ENCODE results near the gene PHF20.

The PHF20 gene

GRCh38 chr20:35791097-35791496, 19.3 kb downstream of the PHF20 start:
- H3K4me1 ChIP-seq (ENCODE audit: control insufficient read depth, insufficient read depth, low read length) = no peaks in the 10 kb centered on the region
- H3K9me3 ChIP-seq (ENCODE audit: control insufficient read depth in 2 of 2, low read length in 2 of 2) = no peaks in the 10 kb centered on the region
- no peak overlapping the region for H3K9ac ChIP-seq (ENCODE audit: low read length in 2 of 2)
- H3K4me3 ChIP-seq (ENCODE audit: low read length in 2 of 2) = no peak overlapping the region
- no peak overlapping the region for H3K27ac ChIP-seq (ENCODE audit: low read length)
- no peaks in the 10 kb centered on the region for H3K36me3 ChIP-seq (ENCODE audit: control insufficient read depth in 2 of 2, insufficient read depth in 2 of 2, low read length in 2 of 2)
- no peaks in the 10 kb centered on the region for H3K27me3 ChIP-seq (ENCODE audit: control insufficient read depth in 1 of 2, insufficient read depth in 2 of 2, low read length in 2 of 2)

- Histone ChIP-seq H3K4me3 (ENCODE audit: low read length in 2 of 2) (no peak overlapping the region), H3K4me1 (ENCODE audit: control insufficient read depth, insufficient read depth, low read length) (peaks cover 3% of the 10 kb centered on the region), H3K27ac (ENCODE audit: low read length) (no peak overlapping the region), H3K9me3 (ENCODE audit: control insufficient read depth in 2 of 2, low read length in 2 of 2) (no peaks in the 10 kb centered on the region), H3K36me3 (ENCODE audit: control insufficient read depth in 2 of 2, insufficient read depth in 2 of 2, low read length in 2 of 2) (no peaks in the 10 kb centered on the region), H3K9ac (ENCODE audit: low read length in 2 of 2) (no peak overlapping the region), H3K27me3 (ENCODE audit: control insufficient read depth in 1 of 2, insufficient read depth in 2 of 2, low read length in 2 of 2) (no peaks in the 10 kb centered on the region)
Measured at GRCh38 chr20:35791821-35792220, 20.0 kb downstream of the PHF20 start.

- no peaks in the 10 kb centered on the region for H3K9me3 ChIP-seq (ENCODE audit: control insufficient read depth in 2 of 2, low read length in 2 of 2)
- H3K4me1 ChIP-seq (ENCODE audit: control insufficient read depth, insufficient read depth, low read length) = peaks cover 3% of the 10 kb centered on the region
- H3K27ac ChIP-seq (ENCODE audit: low read length) = no peak overlapping the region
- no peaks in the 10 kb centered on the region for H3K27me3 ChIP-seq (ENCODE audit: control insufficient read depth in 1 of 2, insufficient read depth in 2 of 2, low read length in 2 of 2)
- no peak overlapping the region for H3K4me3 ChIP-seq (ENCODE audit: low read length in 2 of 2)
- no peak overlapping the region for H3K9ac ChIP-seq (ENCODE audit: low read length in 2 of 2)
- H3K36me3 ChIP-seq (ENCODE audit: control insufficient read depth in 2 of 2, insufficient read depth in 2 of 2, low read length in 2 of 2) = no peaks in the 10 kb centered on the region
Measured at GRCh38 chr20:35792740-35793139, 20.9 kb downstream of the PHF20 start.

DNA sequence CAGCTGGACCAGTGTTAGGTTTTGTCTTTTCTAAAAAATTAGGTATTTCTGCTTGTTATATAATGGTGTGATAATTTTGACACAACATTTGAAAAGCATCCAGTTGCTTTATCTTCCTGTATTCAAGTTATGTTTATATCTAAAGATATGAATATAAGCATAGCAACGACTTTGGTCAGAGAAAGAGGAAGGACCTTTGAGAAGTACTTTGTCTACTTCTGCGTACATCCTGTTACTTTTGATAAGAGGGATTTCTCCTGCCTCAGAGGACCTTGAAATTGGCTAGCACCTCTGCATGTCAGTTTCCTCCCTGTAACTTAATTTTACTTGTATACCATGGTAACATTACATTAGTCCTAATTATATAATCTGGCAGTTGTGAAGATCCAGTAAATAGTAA, 24.8 kb downstream of the PHF20 start:
- Histone ChIP-seq H3K36me3 (ENCODE audit: control insufficient read depth in 2 of 2, insufficient read depth in 2 of 2, low read length in 2 of 2) (peaks cover 0 to 8% of the 10 kb centered on the region in 2 donors), H3K9ac (ENCODE audit: low read length in 2 of 2) (no peak overlapping the region), H3K9me3 (ENCODE audit: control insufficient read depth in 2 of 2, low read length in 2 of 2) (no peaks in the 10 kb centered on the region), H3K27ac (ENCODE audit: low read length) (no peak overlapping the region), H3K4me3 (ENCODE audit: low read length in 2 of 2) (no peak overlapping the region), H3K4me1 (ENCODE audit: control insufficient read depth, insufficient read depth, low read length) (peaks cover 3% of the 10 kb centered on the region), H3K27me3 (ENCODE audit: control insufficient read depth in 1 of 2, insufficient read depth in 2 of 2, low read length in 2 of 2) (no peaks in the 10 kb centered on the region)

GRCh38 chr20:35801865-35802264, 30.1 kb downstream of the PHF20 start:
- Histone ChIP-seq H3K4me1 (ENCODE audit: control insufficient read depth, insufficient read depth, low read length) (no peaks in the 10 kb centered on the region), H3K36me3 (ENCODE audit: control insufficient read depth in 2 of 2, insufficient read depth in 2 of 2, low read length in 2 of 2) (peaks cover 2 to 12% of the 10 kb centered on the region in 2 donors), H3K27me3 (ENCODE audit: control insufficient read depth in 1 of 2, insufficient read depth in 2 of 2, low read length in 2 of 2) (no peaks in the 10 kb centered on the region), H3K9ac (ENCODE audit: low read length in 2 of 2) (no peak overlapping the region), H3K4me3 (ENCODE audit: low read length in 2 of 2) (no peak overlapping the region), H3K9me3 (ENCODE audit: control insufficient read depth in 2 of 2, low read length in 2 of 2) (no peaks in the 10 kb centered on the region), H3K27ac (ENCODE audit: low read length) (no peak overlapping the region)

DNA sequence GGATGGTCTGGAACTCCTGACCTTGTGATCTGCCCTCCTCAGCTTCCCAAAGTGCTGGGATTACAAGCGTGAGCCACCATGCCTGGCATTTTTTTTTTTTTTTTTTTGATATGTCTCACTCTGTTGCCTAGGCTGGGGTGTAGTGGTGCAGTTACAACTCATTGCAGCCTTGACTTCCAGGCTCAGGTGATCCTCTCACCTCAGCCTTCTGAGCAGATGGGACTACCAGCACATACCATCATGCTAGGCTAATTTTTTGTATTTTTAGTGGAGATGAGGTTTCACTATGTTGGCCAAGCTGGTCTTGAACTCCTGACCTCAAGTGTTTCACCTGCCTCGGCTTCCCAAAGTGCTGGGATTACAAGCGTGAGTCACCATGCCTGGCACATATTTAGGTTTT, 34.3 kb downstream of the PHF20 start:
- H3K4me3 ChIP-seq (ENCODE audit: low read length in 2 of 2) = no peak overlapping the region
- no peak overlapping the region for H3K9ac ChIP-seq (ENCODE audit: low read length in 2 of 2)
- H3K36me3 ChIP-seq (ENCODE audit: control insufficient read depth in 2 of 2, insufficient read depth in 2 of 2, low read length in 2 of 2) = peaks cover 5 to 8% of the 10 kb centered on the region in 2 donors
- H3K27me3 ChIP-seq (ENCODE audit: control insufficient read depth in 1 of 2, insufficient read depth in 2 of 2, low read length in 2 of 2) = no peaks in the 10 kb centered on the region
- no peak overlapping the region for H3K27ac ChIP-seq (ENCODE audit: low read length)
- H3K4me1 ChIP-seq (ENCODE audit: control insufficient read depth, insufficient read depth, low read length) = no peaks in the 10 kb centered on the region
- H3K9me3 ChIP-seq (ENCODE audit: control insufficient read depth in 2 of 2, low read length in 2 of 2) = no peaks in the 10 kb centered on the region

DNA sequence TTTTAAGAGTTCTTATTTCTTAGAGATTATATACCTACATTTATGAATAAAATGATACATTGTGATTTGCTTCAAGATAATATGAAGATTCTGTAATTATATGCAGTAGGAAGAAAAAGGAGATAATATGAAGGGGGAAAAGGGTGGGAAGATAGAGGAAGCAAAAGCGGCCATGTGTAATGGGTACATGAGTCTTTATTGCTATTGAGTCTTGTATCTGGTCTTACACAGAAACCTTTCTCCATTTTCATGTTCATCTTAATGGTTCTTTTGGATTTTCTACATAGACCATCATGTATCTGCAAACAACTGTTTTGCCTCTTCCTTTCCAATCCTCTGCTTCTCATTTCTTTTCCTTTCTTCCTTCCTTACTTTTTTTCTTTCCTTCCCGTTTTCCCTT, 36.1 kb downstream of the PHF20 start:
- peaks cover 0 to 9% of the 10 kb centered on the region in 2 donors for H3K36me3 ChIP-seq (ENCODE audit: control insufficient read depth in 2 of 2, insufficient read depth in 2 of 2, low read length in 2 of 2)
- H3K4me1 ChIP-seq (ENCODE audit: control insufficient read depth, insufficient read depth, low read length) = no peaks in the 10 kb centered on the region
- H3K9ac ChIP-seq (ENCODE audit: low read length in 2 of 2) = no peak overlapping the region
- H3K9me3 ChIP-seq (ENCODE audit: control insufficient read depth in 2 of 2, low read length in 2 of 2) = no peaks in the 10 kb centered on the region
- no peak overlapping the region for H3K4me3 ChIP-seq (ENCODE audit: low read length in 2 of 2)
- H3K27me3 ChIP-seq (ENCODE audit: control insufficient read depth in 1 of 2, insufficient read depth in 2 of 2, low read length in 2 of 2) = no peaks in the 10 kb centered on the region
- no peak overlapping the region for H3K27ac ChIP-seq (ENCODE audit: low read length)

GRCh38 chr20:35820715-35821114, 48.9 kb downstream of the PHF20 start:
- Histone ChIP-seq H3K27ac (ENCODE audit: low read length) (no peak overlapping the region), H3K4me3 (ENCODE audit: low read length in 2 of 2) (no peak overlapping the region), H3K36me3 (ENCODE audit: control insufficient read depth in 2 of 2, insufficient read depth in 2 of 2, low read length in 2 of 2) (peaks cover 0 to 2% of the 10 kb centered on the region in 2 donors), H3K27me3 (ENCODE audit: control insufficient read depth in 1 of 2, insufficient read depth in 2 of 2, low read length in 2 of 2) (no peaks in the 10 kb centered on the region), H3K9ac (ENCODE audit: low read length in 2 of 2) (no peak overlapping the region), H3K9me3 (ENCODE audit: control insufficient read depth in 2 of 2, low read length in 2 of 2) (no peaks in the 10 kb centered on the region), H3K4me1 (ENCODE audit: control insufficient read depth, insufficient read depth, low read length) (no peaks in the 10 kb centered on the region)

GRCh38 chr20:35821807-35822242, 50.0 kb downstream of the PHF20 start:
- no peaks in the 10 kb centered on the region for H3K27me3 ChIP-seq (ENCODE audit: control insufficient read depth in 1 of 2, insufficient read depth in 2 of 2, low read length in 2 of 2)
- no peaks in the 10 kb centered on the region for H3K4me1 ChIP-seq (ENCODE audit: control insufficient read depth, insufficient read depth, low read length)
- H3K9ac ChIP-seq (ENCODE audit: low read length in 2 of 2) = no peak overlapping the region
- H3K4me3 ChIP-seq (ENCODE audit: low read length in 2 of 2) = no peak overlapping the region
- H3K36me3 ChIP-seq (ENCODE audit: control insufficient read depth in 2 of 2, insufficient read depth in 2 of 2, low read length in 2 of 2) = peaks cover 0 to 2% of the 10 kb centered on the region in 2 donors
- no peak overlapping the region for H3K27ac ChIP-seq (ENCODE audit: low read length)
- no peaks in the 10 kb centered on the region for H3K9me3 ChIP-seq (ENCODE audit: control insufficient read depth in 2 of 2, low read length in 2 of 2)

DNA sequence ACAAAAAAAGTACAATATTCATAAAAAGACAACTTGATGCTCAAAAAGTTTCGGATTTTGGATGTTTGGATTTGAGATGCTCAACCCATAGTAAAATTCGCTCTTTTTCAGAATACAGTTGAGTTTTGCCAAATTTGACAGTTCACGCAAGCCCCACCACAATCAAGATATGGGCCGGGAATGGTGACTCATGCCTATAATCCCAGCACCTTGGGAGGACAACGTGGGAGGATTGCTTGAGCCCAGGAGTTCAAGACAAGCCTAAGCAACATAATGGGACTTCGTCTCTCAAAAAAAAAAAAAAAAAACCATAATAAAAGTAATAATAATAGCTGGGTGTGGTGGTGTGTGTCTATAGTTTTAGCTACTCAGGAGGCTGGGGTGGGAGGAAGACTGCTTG, 51.3 kb downstream of the PHF20 start:
- no peaks in the 10 kb centered on the region for H3K4me1 ChIP-seq (ENCODE audit: control insufficient read depth, insufficient read depth, low read length)
- no peak overlapping the region for H3K9ac ChIP-seq (ENCODE audit: low read length in 2 of 2)
- H3K27me3 ChIP-seq (ENCODE audit: control insufficient read depth in 1 of 2, insufficient read depth in 2 of 2, low read length in 2 of 2) = no peaks in the 10 kb centered on the region
- no peaks in the 10 kb centered on the region for H3K9me3 ChIP-seq (ENCODE audit: control insufficient read depth in 2 of 2, low read length in 2 of 2)
- no peak overlapping the region for H3K27ac ChIP-seq (ENCODE audit: low read length)
- H3K36me3 ChIP-seq (ENCODE audit: control insufficient read depth in 2 of 2, insufficient read depth in 2 of 2, low read length in 2 of 2) = peaks cover 0 to 2% of the 10 kb centered on the region in 2 donors
- no peak overlapping the region for H3K4me3 ChIP-seq (ENCODE audit: low read length in 2 of 2)

DNA sequence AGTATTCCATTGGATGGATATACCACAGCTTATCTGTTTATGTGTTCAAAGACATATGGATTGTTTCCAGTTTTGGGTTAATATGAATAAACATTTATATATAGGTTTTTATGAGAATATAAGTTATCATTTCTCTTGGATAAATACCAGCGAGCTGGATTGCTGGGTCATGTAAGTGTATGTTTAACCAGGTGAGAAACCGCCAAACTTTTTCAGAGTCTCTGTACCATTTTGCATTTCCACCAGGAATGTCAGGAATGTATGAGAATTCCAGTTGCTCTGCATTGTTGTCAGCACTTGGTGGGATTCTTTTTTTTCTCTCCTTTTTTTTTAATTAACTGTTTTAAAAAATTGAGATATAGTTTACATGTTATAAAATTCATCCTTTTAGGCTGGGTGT, 52.1 kb downstream of the PHF20 start:
- Histone ChIP-seq H3K4me3 (ENCODE audit: low read length in 2 of 2) (no peak overlapping the region), H3K27ac (ENCODE audit: low read length) (no peak overlapping the region), H3K27me3 (ENCODE audit: control insufficient read depth in 1 of 2, insufficient read depth in 2 of 2, low read length in 2 of 2) (no peaks in the 10 kb centered on the region), H3K9ac (ENCODE audit: low read length in 2 of 2) (no peak overlapping the region), H3K4me1 (ENCODE audit: control insufficient read depth, insufficient read depth, low read length) (no peaks in the 10 kb centered on the region), H3K9me3 (ENCODE audit: control insufficient read depth in 2 of 2, low read length in 2 of 2) (no peaks in the 10 kb centered on the region), H3K36me3 (ENCODE audit: control insufficient read depth in 2 of 2, insufficient read depth in 2 of 2, low read length in 2 of 2) (peaks cover 0 to 2% of the 10 kb centered on the region in 2 donors)

Data from stomach smooth muscle (tissue), 2 donors.